Femur (tissue), 1 donor: ENCODE measurements around the gene PTPN6.

Experiments
- DNase-seq: peaks from one replicate; pipeline ENCODE4 v3.0.0-alpha.2; 2017

PTPN6 gene

DNA sequence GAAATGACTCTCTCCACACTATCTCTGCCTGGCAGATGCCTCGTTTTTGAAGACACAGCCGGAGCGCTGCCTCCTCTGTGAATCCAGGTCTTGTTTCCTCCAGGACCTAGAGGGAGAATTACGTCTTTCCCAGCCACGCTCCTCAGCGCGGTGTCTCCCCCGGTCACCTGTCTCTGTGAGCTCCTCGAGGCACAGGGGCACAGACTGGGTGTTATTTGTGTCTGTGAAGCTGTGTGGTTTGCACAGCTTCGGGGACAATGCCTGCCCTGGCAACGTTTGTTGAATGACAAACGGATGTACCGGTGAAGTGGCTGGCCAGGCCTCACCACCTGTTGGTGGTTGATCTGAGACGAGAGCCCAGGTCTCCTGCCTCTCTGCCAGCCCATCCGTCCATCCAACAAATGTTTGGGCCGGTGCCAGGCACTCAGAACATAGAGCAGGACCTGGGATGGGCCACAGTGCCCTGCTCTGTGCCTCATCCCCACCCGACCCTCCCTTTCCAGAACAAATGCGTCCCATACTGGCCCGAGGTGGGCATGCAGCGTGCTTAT, 6.1 kb downstream of the PTPN6 start:
- no peak for DNase-seq

GRCh38 chr12:6957741-6958608, 6.8 kb downstream of the PTPN6 start:
- no peak for DNase-seq

- DNase-seq: no peak
Measured at GRCh38 chr12:6958609-6959057, 7.5 kb downstream of the PTPN6 start.

DNA sequence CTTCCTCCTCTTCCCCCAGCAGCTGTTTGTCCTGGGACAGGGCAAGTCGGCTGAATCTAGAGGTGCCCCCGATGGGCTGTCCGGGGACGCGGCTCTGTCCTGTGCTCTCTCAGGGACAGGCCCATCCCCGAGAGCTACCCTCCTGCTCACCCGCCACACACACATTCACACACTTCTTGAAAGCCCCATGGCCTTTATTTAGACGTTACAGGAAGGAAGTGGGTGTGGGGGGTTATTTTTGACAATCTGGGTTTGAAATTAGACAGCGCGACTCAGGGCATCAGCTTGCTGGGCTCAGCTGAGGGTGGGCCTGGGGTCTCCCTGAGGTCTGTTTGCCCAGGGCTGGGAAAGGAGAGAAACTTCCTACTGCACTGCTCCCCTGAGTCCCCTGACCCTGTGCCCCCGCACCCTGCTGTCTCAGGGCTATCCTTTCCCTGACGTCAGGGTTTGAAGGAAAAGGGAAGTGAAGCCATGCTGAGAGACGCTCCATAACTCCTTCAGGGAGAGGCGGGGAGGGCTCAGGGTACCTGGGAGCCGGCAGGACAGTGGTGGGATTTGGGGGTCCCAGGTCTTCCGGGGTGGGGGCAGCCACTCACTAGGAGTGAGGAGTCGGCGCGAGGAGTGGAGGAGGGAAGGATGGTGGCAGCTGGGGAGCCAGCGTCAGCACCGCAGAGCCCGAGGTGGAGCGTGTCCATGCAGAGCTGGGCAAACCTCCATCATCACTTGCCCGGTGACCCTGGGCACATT, 8.1 kb downstream of the PTPN6 start:
- DNase-seq: peak; percentile 46

DNA sequence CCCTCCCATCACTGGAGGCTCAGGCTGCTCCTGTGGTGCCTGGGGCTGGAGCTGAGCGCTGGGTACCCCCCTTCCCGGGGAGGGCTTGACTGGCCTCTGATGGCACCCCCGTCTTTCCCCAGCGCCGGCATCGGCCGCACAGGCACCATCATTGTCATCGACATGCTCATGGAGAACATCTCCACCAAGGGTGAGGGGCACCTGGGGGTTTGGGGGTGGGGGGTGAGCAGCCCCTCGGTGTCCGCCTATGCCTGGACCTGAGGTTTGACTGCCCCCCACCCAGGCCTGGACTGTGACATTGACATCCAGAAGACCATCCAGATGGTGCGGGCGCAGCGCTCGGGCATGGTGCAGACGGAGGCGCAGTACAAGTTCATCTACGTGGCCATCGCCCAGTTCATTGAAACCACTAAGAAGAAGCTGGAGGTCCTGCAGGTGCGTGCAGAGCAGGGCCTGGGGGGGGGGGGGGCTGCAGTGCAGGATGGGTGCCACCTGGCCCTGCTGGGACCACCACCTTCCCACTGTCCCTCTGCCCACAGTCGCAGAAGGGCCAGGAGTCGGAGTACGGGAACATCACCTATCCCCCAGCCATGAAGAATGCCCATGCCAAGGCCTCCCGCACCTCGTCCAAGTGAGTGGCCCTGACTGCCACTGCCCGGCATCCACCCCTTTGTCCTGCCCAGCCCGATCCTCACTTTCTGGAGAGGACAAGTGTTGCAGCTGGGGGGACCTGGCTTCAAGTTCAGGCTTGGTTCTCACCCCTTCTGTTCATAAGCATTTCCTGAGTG, 8.8 kb downstream of the PTPN6 start:
- peak; percentile 26 for DNase-seq

GRCh38 chr12:6960593-6961277, 9.6 kb downstream of the PTPN6 start:
- peak; percentile 49 for DNase-seq

GRCh38 chr12:6961278-6961694, 10.1 kb downstream of the PTPN6 start:
- DNase-seq: peak; percentile 30

DNA sequence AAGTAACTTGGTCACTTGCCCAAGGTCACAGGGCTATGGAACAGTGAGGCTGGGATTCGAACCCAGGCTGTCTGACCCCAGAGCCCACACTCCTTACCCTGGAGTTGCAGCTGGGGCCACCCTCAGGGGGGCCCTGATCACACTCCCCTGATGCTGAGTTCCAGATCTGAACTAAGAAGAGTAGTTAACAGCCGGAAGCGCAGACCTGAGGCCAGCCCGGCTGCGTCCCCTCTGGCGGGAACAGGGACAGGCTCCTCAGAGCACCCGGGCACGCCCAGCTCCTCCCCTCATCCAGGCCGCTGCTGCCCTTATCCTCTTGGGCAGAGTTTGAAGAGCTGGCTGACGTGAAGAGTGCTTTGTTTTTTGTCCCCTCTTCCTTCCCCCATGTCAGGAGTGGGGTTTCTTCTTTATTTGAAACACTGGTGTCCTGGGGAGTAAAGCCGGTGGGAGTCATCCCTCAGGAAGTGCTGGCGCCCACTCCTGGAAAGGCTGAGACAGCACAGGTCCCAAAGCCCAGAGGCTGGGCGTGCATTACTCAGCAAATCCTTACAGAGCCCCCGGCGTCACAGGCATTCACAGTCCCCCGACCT, 10.6 kb downstream of the PTPN6 start:
- DNase-seq: peak; percentile 76

DNA sequence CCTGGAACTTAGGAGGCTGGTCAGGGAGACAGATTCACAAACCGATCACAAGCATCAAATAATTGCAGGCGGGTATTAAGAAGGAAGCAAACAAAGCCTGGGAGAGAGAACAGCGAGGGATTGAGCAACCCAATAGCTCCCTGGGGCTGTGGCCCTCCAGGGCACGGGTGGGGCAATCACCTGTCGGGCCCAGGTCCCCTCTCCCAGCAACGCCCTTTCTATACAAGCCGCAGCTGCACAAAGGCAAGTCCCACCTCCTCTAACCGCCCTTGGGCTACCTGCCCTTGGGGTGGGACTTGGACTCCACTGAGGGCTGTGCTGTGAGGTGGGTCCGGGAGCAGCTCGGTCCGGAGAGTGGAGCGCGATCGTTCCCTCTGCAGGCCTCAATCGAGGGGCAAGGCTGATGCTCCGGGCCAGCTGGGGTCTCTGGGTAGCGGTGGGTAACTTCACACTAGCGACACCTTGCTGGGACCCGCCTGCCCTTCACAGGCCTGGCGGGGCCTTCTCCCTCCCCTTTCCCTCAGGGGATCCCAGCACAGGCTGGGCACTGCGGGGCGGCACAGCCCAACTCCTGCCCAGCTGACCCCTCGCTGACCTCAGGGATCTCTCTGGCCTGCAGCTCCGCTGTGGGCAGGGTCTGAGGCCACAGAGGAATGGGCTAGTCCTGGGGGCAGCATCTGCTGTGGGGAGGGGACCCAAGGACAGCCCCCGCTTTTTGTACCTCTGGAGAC, 11.3 kb downstream of the PTPN6 start:
- peak; percentile 33 for DNase-seq

DNA sequence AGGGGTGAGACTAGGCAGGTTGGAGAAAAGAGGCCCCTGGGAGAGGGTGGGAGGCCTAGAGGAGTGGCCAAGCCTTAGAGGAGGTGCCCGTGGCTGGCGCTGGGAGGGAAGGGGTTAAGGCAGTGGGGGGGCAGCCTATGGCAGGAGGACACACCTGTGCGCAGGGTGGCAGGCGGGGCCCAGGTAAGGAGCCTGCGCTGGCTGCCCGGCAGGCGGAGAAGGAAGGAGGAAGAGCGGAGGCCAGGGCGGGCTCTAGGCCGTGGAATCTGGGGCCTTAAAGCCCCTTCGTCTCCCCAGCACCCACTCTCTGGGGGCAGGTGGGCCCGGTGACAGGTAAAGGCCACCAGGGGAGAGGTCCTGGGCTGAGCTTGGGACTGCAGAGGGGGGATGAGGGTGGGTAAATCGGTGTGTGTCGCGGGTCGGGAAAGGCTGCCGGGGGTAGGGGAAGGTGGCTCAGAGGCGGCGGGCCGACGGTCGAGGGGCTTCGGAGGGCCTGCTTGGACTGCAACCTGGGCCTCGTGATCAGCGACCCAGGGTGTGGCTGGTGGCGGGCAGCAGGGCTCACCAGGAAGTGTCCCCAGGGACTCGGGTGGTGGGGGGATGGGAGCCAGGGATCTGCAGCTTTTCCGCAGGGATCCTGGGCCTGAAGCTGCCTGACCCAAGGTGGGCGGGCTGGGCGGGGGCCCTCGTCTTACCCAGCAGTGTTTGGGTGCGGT, 12.0 kb downstream of the PTPN6 start:
- DNase-seq: peak; percentile 43

GRCh38 chr12:6963791-6964413, 12.7 kb downstream of the PTPN6 start:
- DNase-seq: peak; percentile 36

GRCh38 chr12:6964605-6965025, 13.5 kb downstream of the PTPN6 start:
- DNase-seq: no peak

GRCh38 chr12:6965026-6965661, 14.0 kb downstream of the PTPN6 start:
- peak; percentile 92 for DNase-seq

DNA sequence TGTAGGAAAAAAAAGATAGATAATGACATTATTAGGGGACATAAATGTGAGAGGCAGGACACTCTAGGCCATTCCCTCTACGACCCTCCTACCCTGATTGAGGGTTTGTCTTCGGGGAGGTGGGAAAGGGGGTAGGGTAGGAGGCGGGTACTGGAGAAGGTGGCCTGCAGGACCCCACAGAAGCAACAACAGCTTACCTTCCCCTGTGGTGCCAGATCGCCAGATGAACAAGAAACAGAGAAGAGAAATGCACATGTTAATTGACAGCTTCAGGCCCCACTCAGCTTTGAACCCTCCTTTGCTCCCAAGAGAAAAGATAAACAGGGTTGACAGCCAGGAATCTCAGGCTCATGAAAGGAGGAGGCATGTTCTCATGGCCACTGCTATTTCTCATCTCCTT, 14.6 kb downstream of the PTPN6 start:
- DNase-seq: no peak

- no peak for DNase-seq
Measured at GRCh38 chr12:6966351-6966750, 15.2 kb downstream of the PTPN6 start.

- DNase-seq: no peak
Measured at GRCh38 chr12:6967651-6968100, 16.5 kb downstream of the PTPN6 start.

- no peak for DNase-seq
Measured at GRCh38 chr12:6968426-6968825, 17.3 kb downstream of the PTPN6 start.

DNA sequence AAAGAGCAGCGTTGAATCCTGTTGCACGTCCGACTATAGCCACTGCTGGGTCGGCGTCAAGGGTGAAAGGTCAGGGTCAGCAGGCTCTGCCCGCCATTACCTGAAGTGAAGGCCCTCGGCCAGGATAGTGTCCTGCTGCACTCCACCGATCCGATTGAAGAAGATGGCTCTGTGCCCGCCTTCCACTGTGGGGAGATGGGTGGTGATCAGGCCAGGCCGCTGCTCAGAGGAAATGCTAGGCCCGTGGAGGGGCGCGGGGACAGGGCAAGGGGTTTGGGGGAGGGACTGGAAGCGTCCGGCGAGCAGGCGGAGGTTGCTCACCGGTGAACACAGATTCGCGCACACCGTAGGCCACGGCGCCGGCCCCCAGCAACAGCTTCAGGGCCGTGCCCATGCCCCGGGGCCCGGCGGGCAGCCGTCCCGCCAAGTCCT, 19.0 kb downstream of the PTPN6 start:
- peak; percentile 64 for DNase-seq

DNA sequence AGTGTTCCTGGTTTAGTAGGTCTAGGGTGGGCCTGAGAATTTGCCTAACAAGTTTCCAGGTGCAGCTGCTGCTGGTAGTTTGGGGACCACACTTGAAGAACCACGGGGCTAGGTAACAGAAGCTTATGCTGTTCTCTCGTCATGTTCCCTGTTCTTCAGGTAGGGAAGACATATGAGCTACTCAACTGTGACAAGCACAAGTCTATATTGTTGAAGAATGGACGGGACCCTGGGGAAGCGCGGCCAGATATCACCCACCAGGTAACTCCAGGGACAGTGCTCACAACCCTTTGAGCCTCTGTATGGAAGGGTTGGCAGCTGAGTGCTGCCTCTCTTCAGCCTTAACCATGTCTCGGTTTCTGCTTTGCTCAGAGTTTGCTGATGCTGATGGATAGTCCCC, 23.0 kb downstream of the PTPN6 start:
- no peak for DNase-seq
